GM19467 (cell line): ENCODE measurements around the gene AZIN2.
A peak's percentile ranks its signal among the peaks of the same experiment; 100 is the strongest.
"Not testable (repeated sequence)": the region's sequence is repeated elsewhere in the genome, so short reads cannot be mapped to it uniquely, and the experiment has no call there.

Experiments used
- ATAC-seq: cut with Tn5 transposase; IDR thresholded peaks from one replicate; pipeline ENCODE4 v1.9.1; 2021; ENCODE audit warnings: mild to moderate bottlenecking, moderate library complexity; ENCODE audit not compliant: unreplicated experiment

Gene AZIN2

GRCh38 chr1:33126411-33127000, 45.6 kb downstream of the AZIN2 start:
- no peak for ATAC-seq

- ATAC-seq, result peak; percentile 92
Observed at GRCh38 chr1:33127001-33127823, 46.3 kb downstream of the AZIN2 start.

GRCh38 chr1:33128781-33129180, 47.8 kb downstream of the AZIN2 start:
- ATAC-seq, result no peak

GRCh38 chr1:33130297-33130696, 49.3 kb downstream of the AZIN2 start:
- no peak for ATAC-seq

- ATAC-seq, result no peak
Observed at GRCh38 chr1:33131191-33131590, 50.2 kb downstream of the AZIN2 start.

GRCh38 chr1:33132549-33132948, 51.6 kb downstream of the AZIN2 start:
- ATAC-seq, result no peak

GRCh38 chr1:33133478-33134105, 52.6 kb downstream of the AZIN2 start:
- no peak for ATAC-seq

GRCh38 chr1:33136041-33136440, 55.1 kb downstream of the AZIN2 start:
- not testable (repeated sequence) for ATAC-seq

GRCh38 chr1:33137800-33138199, 56.8 kb downstream of the AZIN2 start:
- ATAC-seq, result no peak

- ATAC-seq, result no peak
Observed at GRCh38 chr1:33140153-33141149, 59.5 kb downstream of the AZIN2 start.

- ATAC-seq, result no peak
Observed at GRCh38 chr1:33141216-33141615, 60.3 kb downstream of the AZIN2 start.

- ATAC-seq, result no peak
Observed at GRCh38 chr1:33141781-33142180, 60.8 kb downstream of the AZIN2 start.

- no peak for ATAC-seq
Observed at GRCh38 chr1:33142483-33143064, 61.6 kb downstream of the AZIN2 start.

GRCh38 chr1:33143176-33143575, 62.2 kb downstream of the AZIN2 start:
- ATAC-seq, result no peak

- ATAC-seq, result no peak
Observed at GRCh38 chr1:33143698-33144097, 62.7 kb downstream of the AZIN2 start.

GRCh38 chr1:33146003-33146402, 65.0 kb downstream of the AZIN2 start:
- ATAC-seq, result no peak

- ATAC-seq, result no peak
Observed at GRCh38 chr1:33147275-33147996, 66.5 kb downstream of the AZIN2 start.

- no peak for ATAC-seq
Observed at GRCh38 chr1:33147997-33148314, 67.0 kb downstream of the AZIN2 start.

- no peak for ATAC-seq
Observed at GRCh38 chr1:33148615-33149014, 67.7 kb downstream of the AZIN2 start.
